Stimulated activated CD4-positive, alpha-beta T cell treated with anti-CD3 and anti-CD28 coated beads, Interleukin-2, amount 100 ng/mL, for 24 hours (primary cell): ENCODE data around the gene KY.
"Not testable (repeated sequence)": the region's sequence is repeated elsewhere in the genome, so short reads cannot be mapped to it uniquely, and the experiment has no call there.

Experiments
- DNase-seq, 2 donors: peaks; one replicate each; pipeline ENCODE4 v3.0.0-alpha.2; 2020

Gene KY

DNA sequence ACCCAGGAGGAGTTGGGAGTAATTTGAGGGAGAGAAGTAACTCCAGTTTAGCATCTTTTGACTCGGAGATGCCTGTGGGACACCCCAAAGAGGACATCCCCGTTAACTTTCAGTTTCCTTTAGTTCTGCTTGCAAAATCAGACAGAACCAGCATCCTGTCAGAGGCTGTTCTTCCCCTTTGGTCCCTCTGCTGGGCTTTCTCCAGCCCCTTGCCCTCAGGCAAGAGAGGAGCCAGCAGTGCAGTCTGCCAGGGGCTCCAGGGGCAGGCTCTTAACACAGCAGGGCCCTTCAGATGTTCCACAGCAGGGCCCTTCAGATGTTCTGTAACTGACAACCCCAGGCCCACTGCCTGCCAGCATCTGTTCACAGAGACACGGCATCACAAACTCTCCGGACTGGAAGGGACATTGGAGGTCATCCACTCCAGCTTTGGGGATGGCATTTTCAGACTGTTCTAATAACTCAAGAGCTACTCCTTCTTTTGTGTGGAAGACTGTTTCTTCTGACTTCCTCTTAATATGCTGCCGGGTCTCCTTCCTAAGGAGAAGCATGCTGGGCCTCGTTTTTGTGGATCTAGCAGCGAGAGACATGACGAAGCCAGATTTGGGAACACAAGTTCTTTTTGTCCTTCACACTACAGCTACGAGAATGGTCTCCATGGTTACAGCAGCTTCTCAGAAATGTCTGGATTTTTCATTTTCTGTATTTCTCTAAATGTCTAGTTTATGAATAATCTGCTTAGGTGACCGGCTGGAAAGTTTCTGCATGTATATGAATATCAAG, 51.9 kb downstream of the KY start:
- no peak for DNase-seq

DNA sequence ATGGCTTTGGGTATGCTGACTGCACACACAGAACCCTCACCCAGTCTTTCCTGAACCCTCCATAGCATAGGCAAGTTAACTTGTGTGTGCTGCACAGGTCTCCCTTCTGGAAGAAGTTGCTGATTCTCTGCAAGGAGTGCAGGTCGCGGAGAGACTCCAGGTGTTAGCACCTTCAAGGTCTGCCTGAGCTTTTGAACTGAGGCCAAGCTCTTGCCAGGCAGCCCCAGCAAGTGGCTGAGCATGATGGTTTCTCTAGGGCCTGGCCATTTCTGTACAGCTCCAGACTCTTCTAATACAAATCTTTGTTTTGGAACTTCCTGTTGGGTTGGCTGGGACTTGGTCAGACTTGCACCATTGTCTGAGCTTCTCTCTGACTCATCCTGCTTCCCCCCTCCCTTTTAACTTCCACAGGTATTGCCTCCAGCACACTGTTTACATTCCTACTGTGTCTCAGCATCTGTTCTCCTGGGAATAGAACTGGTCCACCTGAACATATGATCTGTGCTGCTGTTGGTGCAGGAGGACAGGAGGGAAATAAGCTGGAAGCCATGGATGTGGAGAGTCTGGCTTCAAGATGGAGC, 53.3 kb downstream of the KY start:
- DNase-seq = no peak

DNA sequence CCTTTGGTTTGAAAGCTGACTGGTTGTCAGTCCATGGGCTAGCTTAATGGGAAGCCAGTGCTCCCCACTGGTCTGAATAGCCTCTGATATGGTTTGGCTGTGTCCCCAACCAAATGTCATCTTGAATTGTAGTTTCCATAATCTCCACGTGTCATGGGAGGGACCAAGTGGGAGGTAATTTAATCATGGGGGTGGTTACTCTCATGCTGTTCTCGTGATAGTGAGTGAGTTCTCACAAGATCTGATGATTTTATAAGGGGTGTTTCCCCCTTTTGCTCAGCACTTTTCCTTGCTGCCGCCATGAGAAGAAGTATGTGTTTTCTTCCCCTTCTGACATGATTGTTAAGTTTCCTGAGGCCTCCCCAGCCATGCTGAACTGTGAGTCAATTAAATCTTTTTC, 55.8 kb downstream of the KY start:
- DNase-seq = not testable (repeated sequence)

DNA sequence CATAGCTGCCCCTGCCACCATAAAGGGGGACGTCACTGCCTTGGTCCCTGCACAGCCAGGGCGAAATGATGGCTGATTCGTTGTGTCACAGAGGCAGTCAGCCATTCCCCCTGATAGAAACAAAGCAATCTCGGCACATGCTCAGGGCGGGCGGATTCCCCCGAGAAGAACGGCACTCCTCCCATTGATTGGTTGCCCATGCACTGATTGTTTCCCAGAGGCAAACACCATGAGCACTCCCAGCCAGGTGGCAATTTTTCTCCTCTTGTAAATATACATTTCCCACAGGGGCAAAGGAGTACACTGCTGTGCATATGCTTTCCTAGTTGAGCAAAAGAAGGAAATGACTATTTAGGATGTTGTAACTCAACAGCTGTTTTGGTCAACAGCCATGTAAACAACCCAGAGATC, 56.5 kb downstream of the KY start:
- no peak for DNase-seq

DNA sequence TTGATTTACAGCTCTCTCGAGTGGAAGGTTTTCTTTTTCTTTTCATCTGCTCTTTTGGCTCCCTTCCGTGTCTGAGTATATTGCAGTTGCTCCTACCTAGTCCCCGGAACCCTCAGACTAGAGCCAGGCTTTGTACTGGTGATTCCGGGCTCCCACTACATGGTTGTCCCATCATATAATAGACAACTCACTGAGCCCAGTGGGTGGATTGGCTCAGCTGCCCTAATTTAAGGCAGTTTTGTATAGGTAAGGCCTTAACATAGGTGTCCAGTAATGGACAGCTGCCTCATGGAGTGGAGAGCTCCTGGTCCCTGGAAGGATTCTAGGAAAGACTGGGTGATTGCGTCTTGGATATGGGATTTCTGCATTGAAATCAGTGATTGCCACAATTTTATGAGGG, 58.0 kb downstream of the KY start:
- DNase-seq = no peak

DNA sequence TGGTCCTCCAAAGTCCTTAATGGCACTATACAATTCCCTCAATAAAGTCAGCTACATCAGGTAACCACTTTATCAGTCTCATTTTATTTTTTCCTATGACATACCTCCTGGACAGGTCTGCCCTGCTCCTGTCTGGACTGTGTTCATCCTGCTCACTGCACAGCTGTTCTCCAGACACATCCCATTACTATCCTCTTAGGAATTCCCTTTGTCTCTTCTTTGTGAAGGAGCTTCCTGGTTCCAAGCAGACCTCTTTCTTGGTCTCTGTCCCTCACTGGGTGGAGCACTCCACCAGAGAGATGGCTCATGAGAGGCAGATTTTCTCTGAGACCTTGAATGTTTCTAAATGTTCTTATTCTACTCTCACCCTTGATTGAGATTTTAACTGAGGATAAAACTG, 60.1 kb downstream of the KY start:
- DNase-seq = no peak

DNA sequence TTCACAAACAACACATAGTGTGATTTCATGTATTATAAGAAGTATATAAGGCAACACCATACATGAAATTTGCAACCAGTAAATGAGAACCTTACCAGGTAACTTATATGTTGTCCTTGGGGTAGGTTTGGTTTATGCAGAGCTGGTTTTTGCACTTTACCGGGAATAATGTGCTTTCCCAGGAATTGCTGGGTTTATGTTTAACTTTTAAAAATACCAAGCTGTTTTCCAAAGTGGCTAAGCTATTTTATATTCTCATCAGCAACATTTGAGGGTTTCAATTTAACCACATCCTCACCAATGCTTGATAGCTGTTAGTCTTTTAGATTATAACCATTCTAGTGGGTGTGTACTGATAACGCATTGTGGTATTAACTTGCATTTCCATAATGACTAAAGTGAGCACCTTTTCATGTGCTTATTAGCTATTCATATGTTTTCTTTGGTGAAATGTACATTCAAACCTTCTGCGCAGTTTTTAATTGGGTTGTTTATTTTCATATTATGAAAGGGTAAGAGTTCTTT, 71.6 kb downstream of the KY start:
- no peak for DNase-seq

DNA sequence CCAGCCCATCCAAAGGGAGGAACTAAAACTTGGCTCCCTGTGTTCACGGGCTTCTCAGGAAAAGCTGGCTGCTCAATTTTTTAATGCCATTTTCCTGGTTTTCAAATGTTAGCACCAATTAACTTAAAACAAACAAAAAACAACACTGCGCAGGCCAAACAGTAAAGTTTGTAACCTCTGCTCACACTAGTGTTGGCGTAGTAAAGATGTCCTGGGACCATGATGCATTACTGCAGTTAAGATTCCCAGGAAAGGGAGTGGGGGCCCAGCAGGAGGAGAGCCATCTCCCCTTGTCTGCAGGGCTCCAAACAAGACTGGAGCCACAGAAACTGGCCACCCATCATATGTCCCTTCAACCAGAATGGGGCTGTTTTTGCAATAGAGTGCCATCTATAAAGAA, 74.0 kb downstream of the KY start:
- DNase-seq = no peak

DNA sequence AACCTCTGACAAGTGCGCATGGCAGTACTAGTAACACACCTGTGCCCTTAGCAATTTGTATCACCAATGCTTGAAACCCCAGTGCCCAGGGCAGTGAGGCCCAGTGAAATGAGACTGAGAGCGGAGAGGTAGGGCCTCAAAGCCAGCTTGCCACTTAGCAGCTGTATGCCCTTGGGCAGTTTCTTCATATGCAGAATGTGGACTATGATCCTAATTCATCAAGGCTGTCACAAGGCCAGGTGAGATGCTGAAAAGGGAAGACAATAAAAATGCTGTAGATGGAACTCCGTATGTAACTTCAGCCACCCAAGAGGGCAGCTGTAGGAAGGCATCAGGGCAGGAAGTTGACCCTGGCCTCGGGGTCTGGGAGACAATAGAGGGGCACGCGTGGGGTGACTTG, 74.4 kb downstream of the KY start:
- DNase-seq = no peak

DNA sequence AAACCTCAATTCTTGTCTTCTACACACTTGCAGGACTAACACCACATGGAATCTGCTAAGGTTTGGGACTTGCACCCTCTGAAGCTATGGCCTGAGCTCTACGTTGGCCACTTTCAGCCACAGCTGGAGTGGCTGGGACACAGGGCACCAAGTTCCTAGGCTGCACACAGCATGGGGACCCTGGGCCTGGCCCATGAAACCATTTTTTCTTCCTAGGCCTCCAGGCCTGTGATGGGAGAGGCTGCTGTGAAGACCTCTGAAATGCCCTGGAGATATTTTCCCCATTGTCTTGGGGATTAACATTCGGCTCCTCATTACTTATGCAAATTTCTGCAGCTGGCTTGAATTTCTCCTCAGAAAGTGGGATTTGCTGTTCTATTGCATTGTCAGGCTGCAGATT, 80.9 kb downstream of the KY start:
- not testable (repeated sequence) for DNase-seq

DNA sequence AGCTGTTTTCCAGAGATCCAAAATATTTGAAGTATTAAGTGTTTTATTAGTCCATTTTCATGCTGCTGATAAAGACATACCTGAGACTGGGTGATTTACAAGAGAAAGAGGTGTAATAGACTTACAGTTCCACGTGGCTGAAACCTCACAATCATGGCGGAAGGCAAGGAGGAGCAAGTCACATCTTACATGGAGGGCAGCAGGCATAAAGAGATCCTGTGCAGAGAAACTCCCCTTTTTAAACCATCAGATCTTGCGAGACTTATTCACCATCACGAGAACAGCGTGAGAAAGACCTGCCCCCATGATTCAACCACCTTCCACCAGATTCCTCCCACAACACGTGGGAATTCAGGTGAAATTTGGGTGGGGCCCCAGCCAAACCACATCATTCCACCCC, 82.0 kb downstream of the KY start:
- DNase-seq = no peak

DNA sequence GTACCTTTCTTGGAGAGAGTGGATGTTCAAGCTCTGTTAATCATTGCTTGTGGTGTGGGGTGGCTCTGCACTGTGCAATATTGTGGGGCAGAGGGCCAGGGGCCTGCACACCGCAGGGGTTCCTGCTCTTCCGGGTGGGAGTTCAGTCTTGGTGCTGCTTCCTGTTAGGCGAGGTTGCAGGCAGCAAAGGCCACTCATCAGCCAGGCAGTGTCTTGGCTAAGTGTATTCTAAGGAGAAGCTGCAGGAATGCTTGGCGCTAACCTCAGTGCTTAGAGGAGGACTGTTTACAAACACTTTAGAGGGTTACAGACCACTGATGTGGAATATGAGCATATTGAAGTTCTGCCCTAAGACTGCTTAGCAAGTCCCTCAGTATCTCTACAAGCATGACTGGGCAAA, 83.2 kb downstream of the KY start:
- DNase-seq = no peak

DNA sequence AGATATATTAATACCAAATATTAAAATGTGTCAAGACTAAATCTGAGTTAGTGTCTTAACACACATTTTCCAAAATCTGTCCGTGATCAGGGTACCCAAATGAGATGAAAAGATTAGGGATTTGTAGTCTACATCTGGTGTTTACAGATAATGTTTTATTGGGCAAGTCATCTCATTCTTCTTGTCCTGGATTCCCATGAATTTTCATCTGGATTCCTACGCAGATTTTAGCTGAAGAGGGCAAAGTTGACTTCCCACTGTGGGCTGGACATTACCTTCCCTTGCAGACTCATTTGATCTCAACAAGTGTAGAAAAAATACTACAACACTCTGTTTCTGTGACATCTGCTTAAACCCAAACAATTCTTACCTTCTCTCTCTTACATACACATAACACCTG, 85.8 kb downstream of the KY start:
- no peak for DNase-seq

DNA sequence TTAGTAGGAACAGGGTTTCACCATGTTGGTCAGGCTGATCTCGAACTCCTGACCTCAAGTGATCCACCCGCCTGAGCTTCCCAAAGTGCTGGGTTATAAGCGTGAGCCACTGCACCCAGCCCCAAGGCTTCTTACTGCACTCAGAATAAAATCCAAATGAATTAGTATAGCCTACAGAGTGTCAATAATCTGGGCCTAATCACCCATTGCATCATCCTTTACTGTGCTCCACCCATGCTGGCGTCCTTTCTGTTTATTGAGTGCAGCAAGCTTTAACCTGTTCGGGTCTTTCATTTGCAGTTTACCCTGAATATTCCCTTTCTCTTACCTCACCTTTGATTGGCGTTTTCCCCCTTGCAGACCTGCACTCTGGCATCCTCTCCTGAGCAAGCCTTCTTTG, 87.2 kb downstream of the KY start:
- DNase-seq = no peak

DNA sequence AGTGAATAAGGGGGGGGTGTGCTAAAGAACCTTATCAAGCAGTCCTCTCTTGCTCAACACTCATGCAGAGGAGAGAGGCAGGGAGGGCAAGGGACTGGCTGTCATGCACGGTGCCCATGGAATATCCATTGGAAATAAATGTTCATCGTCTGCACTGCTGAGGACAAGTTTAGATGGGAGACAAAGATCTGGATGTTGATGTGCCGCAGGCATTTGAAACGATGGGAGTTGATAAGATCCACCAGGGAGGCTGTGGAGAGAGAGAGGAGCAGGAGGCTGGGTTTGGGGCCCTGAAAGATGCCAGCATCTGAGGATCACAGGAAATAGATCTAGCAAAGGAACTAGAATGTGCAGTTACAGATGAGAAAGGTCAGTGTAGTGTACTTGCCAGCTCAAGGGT, 88.8 kb downstream of the KY start:
- no peak for DNase-seq

DNA sequence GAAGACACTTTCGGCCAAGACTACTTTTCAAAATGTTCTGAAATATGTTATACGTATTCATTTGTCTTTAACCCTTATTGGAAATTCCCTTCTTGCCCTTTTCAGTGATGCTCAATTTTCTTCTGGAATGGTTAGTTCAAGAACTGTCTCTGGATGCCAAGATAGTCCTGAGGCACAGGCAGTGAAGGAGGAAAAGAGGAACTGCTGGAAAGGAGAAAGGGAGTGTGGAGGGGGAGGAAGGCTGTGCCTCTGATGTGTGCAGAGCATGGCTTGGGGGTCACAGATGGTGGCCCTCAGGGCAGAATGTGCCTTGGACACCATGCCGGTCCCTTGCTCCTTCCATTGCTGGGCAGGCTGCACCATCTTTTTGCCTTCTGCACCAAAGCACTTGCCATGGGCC, 91.2 kb downstream of the KY start:
- DNase-seq = no peak
